Adipocyte (in vitro differentiated cells): Measurements from ENCODE around the gene KCTD20.

Source experiments
- DNase-seq: peaks from one replicate; pipeline ENCODE4 v3.0.0-alpha.2; 2015; ENCODE audit warnings: low read depth
- H3K27me3 ChIP-seq: replicated peaks from 2 replicates; pipeline ENCODE4 v1.7.0; 2013; ENCODE audit warnings: mild to moderate bottlenecking, low read length, moderate library complexity; ENCODE audit not compliant: control insufficient read depth, insufficient read depth
- H3K36me3 ChIP-seq: 2 replicates; pipeline ENCODE4 v1.7.0; 2013; ENCODE audit warnings: low read length, mild to moderate bottlenecking, moderate library complexity; ENCODE audit not compliant: control insufficient read depth, insufficient read depth, severe bottlenecking
- H3K4me1 ChIP-seq: 2 replicates; pipeline ENCODE4 v1.7.0; 2013; ENCODE audit warnings: mild to moderate bottlenecking, low read length, moderate library complexity; ENCODE audit not compliant: control insufficient read depth, insufficient read depth
- H3K4me3 ChIP-seq: 2 replicates; pipeline ENCODE4 v1.7.0; 2013; ENCODE audit warnings: mild to moderate bottlenecking, low read length, moderate library complexity
- H3K9ac ChIP-seq: 2 replicates; pipeline ENCODE4 v1.7.0; 2013; ENCODE audit warnings: mild to moderate bottlenecking, low read length, moderate library complexity
- H3K9me3 ChIP-seq: 2 replicates; pipeline ENCODE4 v1.7.0; 2013; ENCODE audit warnings: mild to moderate bottlenecking, low read length, moderate library complexity; ENCODE audit not compliant: control insufficient read depth

Gene KCTD20

GRCh38 chr6:36539814-36540568, 97.2 kb downstream of the KCTD20 start:
- Histone ChIP-seq H3K9me3 (no peaks in the 10 kb centered on the region), H3K9ac (no peak overlapping the region), H3K27me3 (no peaks in the 10 kb centered on the region), H3K36me3 (peaks cover 52% of the 10 kb centered on the region), H3K4me1 (peaks cover 29% of the 10 kb centered on the region), H3K4me3 (no peak overlapping the region)
- DNase-seq: no peak
